ENCODE measurements around the gene RSRC1. TPM values are rescaled to one million over a fixed set of nuclear protein-coding genes. Genes with fewer than 3 reads are reported as not detected.
A peak's percentile ranks its signal among the peaks of the same experiment; 100 is the strongest.
"Not testable (repeated sequence)": the region's sequence is repeated elsewhere in the genome, so short reads cannot be mapped to it uniquely, and the experiment has no call there.

Gene RSRC1
- total RNA-seq, 1 donor from 2014 or later: 47.6 TPM

DNA sequence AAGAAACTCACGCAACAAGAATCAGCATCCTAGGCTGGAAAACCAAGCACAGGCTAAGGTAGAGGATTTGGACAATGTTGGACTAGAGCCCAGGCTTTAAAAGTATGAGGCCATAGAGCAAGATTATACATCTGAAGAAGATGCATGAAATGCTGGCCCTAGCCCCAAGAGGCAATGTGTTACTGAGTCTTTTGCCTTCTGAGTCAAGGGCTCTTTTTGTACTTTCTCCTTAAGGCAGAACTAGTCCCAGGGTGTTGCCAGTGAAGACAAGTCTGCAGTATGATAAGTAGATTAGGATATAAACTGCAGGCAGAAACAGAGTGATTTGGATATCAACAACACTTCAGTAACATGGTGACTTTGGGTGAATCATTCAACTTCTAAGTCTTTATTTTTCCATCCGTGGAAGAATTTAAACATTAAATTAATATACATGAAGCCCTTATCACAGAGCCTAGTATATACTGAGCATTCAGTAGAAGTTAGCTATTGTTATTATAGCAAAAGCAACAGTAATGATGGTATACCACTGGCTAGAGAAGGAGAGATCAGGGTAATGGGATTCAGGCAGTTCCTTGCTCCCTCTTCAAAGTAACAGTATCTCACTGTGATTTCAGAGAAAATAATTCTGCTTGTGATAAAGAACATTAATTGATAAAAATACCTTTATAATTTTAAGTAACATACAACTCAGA lies 361.2 kb downstream of the RSRC1 start:
- no peak for DNase-seq

DNA sequence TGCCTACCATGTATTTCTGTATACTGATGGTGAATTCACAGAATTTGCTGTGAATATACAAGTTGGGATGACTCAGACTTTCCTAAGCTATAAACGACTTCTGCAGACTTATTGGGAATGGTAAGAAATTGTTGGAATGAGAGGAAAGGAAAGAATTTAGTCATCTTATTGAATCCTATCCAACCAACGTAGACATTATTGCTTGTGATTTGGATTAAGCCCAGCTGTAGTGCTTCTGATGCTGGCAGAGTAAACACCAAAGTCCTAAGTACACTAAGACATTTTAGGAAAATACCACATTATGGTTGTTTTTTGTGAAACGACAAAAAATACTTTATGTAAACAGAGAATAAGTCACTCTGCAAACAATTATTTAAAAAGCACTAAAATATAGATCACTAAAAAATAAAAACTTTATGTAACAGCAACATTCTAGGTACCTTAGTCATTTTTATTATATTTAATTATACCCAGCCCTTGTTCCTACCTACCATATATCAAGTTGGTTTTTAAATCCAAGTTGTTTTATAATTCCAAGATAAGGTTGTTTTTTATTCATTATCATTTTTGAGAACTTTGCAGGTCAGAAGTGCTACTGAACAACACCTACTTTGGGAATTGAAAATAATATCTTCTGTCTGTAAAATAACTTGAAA lies 361.9 kb downstream of the RSRC1 start:
- no peak for DNase-seq

GRCh38 chr3:158479051-158479450 lies 369.2 kb downstream of the RSRC1 start:
- DNase-seq: no peak

DNA sequence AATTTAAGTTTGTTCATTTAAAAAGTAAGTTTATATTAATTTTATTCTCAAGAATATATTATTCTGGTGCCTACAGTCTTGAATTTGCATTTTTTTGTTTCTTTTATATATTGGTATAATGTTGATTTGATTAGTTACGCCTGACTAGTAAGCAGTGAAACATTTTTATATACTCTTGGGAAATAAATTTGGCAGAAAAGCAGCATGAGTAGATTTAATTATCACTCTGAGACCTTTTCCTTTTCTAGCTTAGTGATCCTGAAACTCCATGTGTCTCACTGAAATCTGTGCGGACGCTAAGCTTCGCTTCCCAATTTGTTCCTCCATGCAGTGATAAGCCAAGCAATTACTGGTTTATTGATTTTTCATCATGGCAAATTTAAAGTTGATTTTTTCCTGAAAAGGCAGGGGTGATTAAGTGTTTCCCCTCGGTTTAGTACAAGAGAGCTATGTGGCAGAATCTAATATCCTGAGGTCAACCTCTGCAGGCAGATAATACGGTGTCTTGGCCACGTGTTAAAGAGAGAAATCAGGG lies 373.9 kb downstream of the RSRC1 start:
- DNase-seq: no peak

GRCh38 chr3:158486200-158486599 lies 376.3 kb downstream of the RSRC1 start:
- no peak for DNase-seq

- no peak for DNase-seq
These were observed 378.8 kb downstream of the RSRC1 start for GRCh38 chr3:158488670-158489069.

GRCh38 chr3:158489181-158489580 lies 379.3 kb downstream of the RSRC1 start:
- no peak for DNase-seq

DNA sequence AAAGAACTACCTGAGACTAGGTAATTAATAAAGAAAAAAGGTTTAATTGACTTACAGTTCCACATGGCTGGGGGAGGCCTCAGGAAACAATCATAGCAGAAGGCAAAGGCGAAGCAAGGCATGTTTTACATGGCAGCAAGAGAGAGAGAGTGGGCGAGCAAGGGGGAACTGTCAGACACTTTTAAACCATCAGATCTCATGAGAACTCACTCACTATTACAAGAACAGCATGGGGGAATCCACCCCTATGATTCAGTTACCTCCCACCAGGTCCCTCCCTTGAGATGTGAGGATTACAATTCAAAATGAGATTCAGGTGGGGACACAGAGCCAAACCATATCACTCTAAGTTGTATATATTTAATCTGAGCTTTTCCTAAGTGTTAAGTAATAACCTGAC lies 382.1 kb downstream of the RSRC1 start:
- DNase-seq: no peak

GRCh38 chr3:158492685-158493084 lies 382.8 kb downstream of the RSRC1 start:
- peak; percentile 1 for DNase-seq

GRCh38 chr3:158493931-158494330 lies 384.0 kb downstream of the RSRC1 start:
- DNase-seq: no peak

DNA sequence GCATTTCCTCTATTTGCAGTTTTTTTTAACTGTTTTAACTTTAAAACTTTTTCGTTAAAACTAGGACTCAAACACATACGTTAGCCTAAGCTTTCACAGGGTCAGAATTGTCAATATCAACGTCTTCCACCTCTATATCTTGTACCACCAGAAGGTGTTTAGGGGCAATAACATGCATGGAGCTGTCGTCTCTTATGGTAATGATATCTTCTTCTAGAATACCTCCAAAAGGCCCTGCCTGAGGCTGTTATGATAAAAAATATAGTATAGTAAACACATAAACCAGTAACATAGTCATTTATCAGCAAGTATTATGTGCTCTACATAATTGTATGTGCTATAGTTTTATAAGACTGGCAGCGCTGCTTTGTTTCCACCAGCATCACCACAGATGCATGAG lies 384.8 kb downstream of the RSRC1 start:
- no peak for DNase-seq

DNA sequence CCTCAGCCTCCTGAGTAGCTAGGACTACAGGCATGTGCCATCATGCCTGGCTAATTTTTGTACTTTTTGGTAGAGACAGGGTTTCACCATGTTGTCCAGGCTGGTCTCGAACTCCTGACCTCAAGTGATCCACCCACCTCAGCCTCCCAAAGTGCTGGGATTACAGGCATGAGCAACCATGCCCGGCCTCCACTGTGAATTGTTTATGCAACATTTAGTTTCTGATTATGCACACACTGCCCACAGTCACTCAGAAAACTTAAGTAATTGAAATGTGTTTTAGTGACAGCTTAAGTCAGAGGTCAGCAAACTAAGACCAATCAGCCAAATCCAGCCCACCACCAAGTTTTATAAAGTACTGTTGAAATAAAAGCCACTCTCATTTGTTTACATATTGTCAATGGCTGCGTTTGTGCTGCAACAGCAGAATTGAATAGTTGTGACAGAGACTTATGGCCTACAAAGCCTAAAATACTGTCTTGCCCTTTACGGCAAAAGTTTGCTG lies 385.6 kb downstream of the RSRC1 start:
- DNase-seq: not testable (repeated sequence)

- DNase-seq: no peak
These were observed 395.2 kb downstream of the RSRC1 start for GRCh38 chr3:158505117-158505516.

DNA sequence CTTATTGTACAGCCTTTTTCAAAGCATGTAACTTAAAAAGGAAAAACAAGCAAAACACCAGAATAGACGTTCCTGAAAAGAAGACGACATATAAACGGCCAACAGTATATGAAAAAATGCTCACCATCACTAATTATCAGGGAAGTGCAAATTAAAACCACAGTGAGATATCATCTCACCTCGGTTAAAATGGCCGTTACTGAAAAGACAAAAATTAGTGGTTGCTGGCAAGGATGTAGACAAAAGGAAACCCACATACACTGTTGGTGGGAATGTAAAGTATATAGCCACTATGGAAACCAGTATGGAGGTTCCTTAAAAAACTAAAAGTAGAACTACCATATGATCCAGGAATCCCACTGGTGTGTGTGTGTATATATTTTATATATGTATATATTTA lies 396.6 kb downstream of the RSRC1 start:
- DNase-seq: no peak

GRCh38 chr3:158508481-158508880 lies 398.6 kb downstream of the RSRC1 start:
- no peak for DNase-seq

DNA sequence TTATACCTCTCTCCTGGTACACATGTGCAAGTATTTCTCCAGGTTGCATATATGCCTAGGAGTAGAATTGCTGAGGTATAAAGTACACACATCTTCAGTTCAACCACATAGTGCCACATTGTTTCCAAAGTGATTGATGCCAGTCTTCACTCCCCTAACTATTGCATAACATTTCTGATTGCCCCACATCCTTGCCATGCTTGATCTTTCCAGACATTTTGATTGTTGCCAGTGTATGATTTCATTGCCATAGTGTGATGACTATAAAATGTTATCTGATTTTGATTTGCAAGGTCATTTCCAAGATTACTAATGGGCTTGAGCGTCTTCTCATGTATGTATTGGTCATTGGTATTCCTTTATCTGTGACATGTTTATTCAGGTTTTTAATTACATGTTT lies 400.0 kb downstream of the RSRC1 start:
- DNase-seq: no peak

GRCh38 chr3:158516729-158517128 lies 406.8 kb downstream of the RSRC1 start:
- not testable (repeated sequence) for DNase-seq

- no peak for DNase-seq
These were observed 409.9 kb downstream of the RSRC1 start for GRCh38 chr3:158519776-158520175.

DNA sequence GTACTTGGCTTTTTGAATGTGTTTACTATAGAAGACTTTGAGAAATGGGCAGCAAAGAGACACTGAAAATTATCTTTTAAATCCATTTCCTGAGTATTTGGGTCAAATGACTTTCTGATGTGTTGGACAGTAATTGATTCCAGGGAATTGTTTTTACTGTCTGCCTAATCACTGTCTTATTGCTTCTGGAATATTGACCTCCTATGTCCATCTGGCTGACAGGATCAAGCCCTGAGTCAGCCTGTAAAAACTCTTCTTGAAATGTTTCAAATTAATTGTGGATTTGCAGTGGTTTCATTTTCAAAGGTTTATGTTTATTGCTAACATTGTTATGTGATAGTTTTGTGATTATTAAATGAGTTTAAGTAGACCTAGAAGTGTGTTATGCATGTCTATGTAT lies 410.5 kb downstream of the RSRC1 start:
- no peak for DNase-seq

DNA sequence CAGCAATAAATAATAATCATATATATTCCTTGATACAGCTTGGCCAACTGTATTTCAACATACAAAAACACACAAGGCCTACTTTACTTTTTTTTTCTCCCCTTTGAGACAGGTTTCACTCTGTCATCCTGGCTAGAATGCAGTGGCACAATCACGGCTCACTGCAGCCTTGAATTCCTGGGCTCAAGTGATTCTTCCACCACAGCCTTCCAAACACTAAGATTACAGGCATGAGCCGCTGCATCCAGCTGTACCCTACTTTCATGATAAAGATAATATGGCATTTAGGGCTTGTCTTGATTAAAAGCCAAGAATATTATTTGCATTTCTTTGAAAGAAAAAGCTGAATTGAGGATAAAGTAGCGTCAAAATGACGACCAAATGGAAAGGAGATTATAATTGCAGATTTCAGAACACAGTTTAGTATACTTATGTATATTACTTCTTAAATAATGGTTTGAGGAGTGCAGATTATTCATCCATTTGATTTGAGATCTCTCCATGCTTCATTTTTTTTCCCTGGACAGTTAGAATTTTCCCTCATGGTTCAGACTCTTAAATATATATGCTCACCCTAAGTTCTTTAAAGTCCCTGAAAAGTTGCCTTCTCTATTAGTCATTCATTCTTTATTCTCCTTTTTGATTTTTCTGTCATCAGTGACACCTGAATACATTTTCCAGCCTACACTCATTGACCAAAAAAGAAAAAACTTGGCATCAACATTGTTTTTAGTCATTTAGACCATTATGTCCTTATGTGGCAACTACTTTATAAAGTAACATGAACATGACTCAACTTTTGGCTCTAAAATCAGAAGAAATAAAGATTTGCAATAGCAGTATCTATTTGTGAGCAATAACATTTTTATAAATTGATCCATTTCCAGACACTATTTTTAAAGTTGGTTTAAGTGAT lies 412.6 kb downstream of the RSRC1 start:
- no peak for DNase-seq

- DNase-seq: no peak
These were observed 418.3 kb downstream of the RSRC1 start for GRCh38 chr3:158528076-158528674.

- no peak for DNase-seq
These were observed 421.4 kb downstream of the RSRC1 start for GRCh38 chr3:158531334-158531733.

Measured in occipital lobe (tissue), 2 donors.